Activated CD8-positive, alpha-beta memory T cell treated with anti-CD3 and anti-CD28 coated beads for 24 hours (primary cell): Measurements from ENCODE around the gene KRT84.
"Not testable (repeated sequence)": the region's sequence is repeated elsewhere in the genome, so short reads cannot be mapped to it uniquely, and the experiment has no call there.

Source experiments
- DNase-seq: peaks from one replicate; pipeline ENCODE4 v3.0.0-alpha.2; 2020

Gene KRT84

GRCh38 chr12:52410589-52411248 is 25.3 kb upstream of the KRT84 start:
- DNase-seq = not testable (repeated sequence)

DNA sequence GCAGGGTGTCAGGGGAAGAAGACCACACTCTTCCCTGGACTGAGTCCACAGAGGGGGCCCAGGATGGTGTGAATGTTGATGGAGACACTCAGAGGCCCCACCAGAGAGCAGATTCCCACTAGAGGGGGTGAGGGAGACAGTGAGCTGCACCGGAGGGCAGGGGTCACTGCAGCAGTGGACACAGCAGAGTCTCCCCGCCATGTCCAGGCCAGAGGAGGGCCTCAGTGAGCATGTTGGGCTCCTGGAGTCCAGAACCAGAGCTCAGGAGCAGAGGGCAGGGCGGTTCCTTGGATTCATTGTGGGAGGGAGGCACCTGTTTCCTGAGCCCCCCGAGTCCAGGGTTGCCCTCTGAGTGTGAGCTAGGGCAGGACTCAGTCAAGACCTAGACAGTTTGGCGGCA is 22.5 kb upstream of the KRT84 start:
- no peak for DNase-seq

GRCh38 chr12:52405922-52406385 is 20.5 kb upstream of the KRT84 start, which contains the start of gene KRT82:
Gene KRT82, minus strand, starts transcription at chr12:52406335. Its CDS starts 58 bp downstream, at chr12:52406277.
- no peak for DNase-seq

GRCh38 chr12:52404951-52405350 is 19.5 kb upstream of the KRT84 start:
- no peak for DNase-seq

GRCh38 chr12:52403561-52403960 is 18.1 kb upstream of the KRT84 start:
- no peak for DNase-seq

DNA sequence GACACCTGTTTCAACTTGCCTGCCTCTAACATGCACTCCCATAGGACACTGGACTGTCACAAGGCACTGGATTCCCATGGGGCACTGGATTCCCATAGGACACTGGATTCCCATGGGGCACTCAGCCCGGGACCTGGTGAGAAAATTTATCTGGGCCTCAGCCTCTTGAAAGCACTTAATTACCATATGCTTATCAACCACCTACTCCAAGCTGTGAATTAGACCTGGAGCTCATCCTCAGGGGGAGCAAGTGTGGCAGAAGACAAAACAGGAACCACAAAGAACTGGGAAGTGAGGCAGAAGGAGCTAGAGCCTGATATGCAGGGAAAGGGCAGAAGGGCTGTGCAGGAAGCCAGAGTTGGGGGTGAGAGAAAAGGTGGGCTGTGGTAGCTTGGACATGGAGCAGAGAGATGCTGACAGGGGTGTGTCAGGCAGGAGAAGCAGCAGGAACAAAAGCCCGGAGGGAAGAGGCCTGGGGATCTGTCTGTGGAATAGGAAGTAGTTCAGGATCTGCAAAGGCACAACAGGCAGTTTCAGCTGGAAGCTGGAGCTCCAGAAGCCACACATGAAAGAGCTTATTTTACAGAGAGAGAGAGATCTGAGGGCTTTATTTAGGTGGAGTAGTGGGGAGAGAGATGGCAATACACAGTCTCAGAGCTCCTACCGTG is 17.6 kb upstream of the KRT84 start:
- DNase-seq = no peak

- DNase-seq = no peak
Measured at GRCh38 chr12:52402377-52402776, 16.9 kb upstream of the KRT84 start.

DNA sequence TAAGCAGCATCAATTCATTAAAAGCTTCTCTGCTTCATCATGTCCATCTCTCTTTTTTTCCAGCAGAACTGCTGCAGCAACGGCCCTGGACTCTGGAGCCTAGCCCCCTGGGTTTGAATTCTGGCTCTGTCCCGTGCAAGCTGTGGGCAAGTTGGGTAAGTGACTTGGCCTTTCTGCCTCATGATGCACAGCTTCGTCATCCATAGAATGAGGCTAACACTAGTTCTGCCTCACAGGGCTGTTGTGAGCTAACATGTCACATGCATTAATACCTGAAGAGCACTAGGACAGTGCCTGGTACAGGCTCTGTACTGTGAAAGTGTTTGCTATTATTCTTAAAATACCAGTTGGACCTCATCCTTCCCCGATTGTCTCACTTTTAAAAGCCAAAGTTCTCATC is 16.5 kb upstream of the KRT84 start:
- DNase-seq = no peak

GRCh38 chr12:52401526-52401925 is 16.1 kb upstream of the KRT84 start:
- no peak for DNase-seq

DNA sequence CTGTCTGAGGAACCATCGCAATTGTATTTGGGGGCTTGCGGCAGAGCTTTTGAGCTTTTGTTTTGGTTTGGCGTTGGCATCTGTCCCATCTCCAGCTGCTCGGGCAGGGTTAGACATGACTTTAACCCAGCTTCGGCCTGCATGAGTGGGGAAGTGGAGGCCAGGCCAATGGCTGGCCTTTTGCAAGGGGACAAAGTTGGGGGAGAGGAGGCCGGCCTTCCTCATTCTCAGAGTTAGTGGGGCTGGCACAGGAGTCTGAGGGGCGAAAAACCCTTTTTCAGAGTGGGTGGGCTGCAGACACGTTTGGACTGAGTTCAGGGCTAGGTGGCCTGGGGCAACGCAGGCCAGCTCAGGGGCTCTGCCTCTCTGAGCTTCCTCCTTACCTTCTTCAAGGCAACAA is 15.5 kb upstream of the KRT84 start:
- no peak for DNase-seq

GRCh38 chr12:52399756-52400155 is 14.3 kb upstream of the KRT84 start:
- no peak for DNase-seq

DNA sequence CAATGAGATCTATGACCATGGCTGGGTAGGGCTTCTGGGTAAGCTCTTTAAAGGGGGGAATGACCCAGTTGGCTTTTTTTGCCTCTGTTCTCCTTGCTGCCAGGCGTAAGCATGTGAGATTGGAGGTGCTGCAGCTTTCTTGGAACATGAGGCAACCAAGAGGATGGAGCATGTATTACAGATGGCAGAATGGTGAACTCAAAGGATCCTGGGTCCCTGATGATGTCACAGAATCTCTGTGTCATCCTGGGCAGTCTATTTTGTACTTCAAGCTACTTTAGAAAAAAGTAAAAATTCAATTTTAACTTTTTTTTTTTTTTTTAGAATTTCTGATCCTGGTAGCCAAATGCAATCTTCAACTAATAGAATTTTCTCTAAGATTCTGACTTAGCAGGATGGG is 12.7 kb upstream of the KRT84 start:
- DNase-seq = no peak

DNA sequence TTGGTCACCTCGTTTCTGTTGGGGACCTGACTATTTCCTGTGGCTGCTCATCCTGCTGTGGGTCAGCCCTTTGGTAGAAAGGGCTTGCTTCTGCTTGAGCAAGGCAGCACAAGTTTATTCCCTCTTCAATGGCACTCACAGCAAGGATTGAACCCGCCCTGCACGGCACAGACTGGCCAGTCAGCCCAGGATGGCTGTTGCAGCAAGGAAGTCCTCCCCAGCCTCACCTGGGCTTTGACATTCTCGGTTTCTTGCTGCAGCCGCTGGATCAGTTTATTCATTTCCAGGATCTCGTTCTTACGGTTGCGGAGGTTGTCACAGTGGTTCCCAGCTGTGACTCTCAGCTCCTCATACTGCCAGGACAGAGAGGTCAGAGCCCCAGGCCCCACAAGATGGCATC is 11.2 kb upstream of the KRT84 start:
- no peak for DNase-seq

GRCh38 chr12:52395761-52396434 is 10.4 kb upstream of the KRT84 start:
- DNase-seq = no peak

DNA sequence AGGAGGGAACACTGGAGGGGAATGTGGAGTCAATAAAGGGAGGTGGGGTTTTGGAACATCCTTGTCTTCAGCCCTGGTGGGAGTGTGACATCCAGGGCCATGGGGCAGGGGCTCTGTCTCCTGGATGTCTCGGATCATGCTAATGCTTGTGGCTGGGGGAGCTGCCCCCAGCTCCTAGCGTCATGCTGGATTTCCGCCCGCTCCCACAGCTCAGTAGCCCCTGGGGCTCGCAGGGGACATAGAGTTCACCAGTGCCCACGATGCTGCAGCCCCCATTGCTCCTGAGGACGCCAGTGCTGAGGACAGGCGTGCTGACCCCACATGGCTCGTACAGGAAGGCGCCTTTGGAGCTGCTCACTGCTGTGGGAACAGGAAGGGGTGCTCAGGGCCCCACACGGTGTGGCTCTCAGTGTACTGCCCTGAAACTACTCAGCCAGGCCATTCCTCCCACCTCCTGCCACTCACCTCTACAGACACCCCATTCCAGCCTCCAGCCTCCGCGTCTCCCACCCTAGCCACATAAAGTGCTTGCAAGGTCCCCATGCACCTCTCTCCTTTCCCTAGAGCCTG is 9.5 kb upstream of the KRT84 start:
- DNase-seq = no peak

- no peak for DNase-seq
Measured at GRCh38 chr12:52392465-52393007, 7.1 kb upstream of the KRT84 start.

DNA sequence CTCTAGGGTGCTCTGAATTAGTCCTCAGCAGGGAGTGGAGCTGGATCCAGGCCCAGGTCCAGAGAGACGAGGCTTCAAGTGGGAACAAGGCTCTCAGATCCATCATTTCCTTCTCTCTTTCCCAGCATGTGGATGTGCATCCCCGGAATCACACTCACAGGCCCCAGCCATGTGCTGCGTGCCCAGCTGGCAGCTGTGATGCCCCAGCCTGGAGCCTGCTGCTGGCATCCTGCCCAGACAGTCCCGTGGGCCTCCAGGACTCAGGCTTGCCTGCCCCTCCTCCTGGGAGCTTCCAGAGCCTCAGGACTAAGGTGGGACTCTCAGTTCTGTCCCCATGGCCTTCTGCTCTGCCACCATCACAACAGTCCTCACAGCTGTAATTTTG is 6.2 kb upstream of the KRT84 start:
- DNase-seq = no peak

DNA sequence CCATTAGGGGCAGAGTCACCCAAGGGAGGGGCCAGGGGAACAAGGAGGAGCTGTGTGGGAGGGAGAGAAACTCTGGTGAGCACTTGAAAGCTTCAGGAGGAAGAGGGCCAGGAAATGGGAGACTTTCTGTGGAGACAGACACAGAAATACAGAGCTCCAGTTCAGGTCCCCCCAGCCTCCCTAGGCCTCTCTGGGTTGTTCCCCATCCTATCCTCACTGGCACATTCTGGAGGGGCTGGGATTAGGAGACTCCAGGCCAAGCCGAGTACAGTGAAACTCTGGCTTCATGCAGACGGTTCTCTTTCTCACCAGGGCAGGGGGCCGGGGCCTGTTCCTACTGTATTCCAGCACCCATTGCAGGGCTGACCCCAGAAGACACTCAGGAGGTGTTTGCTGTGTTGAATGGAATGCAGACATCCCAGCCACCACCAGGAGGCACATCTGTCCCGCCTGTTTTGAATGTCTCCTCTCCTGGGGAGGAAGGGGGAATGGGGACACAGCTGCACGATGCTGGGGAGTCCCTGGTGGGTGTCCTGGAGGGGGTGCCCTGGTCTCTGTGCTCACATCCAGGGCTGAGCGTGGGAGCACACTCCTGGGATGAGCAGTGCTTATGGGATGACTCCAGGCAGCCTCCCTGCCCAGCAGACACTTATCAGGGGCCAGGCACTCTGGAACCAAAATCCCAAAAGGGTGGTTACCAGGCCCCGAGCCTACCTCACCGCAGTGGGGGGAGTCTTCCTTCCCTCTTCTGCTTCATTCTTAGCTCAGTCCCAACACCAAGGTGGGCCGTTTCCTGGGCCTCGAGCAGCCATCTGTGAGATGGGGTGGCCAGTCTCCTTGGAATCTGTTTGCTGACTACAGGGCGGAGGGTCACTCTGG is 5.5 kb upstream of the KRT84 start:
- DNase-seq = no peak

DNA sequence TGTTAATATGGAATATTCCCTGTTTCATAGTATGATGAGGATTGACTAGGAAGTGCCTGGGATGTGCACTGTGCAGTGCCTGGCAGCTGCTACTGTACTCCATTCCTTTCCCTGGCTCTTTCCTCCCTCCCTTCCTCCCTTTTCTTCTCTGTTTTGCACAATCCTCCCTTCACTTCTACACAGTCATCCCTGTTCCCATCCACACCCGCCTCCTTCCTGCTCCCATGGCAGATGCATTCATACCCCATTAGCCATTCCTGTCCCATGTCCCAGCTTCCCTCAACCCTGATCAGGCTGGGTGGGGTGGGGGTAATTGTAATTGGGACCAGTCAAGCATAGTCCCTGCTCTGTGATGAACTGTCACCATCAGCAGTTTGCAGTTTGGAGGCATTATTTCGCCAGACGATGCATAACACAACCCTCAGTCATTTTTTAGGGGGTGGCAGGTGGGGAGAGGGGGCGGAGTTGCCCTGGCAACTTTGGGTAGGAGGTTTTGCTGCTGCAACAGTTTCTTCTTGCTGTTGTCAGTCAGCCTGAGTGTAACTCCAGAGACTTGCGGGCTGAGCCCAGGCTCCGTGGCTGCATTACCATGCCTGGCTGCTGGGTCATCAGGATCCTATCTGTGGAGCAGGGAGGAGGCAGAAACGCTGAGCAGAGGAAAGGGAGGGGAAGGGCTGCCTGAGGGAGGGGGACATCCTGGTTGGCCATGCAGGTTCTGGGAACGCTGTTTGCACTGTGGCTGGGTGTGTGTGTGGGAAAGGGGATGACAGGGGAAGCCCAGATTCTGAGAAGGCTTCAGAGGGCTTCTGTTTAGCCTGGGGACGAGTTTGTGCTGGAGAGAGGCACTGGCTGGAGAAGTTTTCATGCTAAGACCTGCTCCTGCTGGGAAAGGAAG is 4.1 kb upstream of the KRT84 start:
- DNase-seq = no peak

DNA sequence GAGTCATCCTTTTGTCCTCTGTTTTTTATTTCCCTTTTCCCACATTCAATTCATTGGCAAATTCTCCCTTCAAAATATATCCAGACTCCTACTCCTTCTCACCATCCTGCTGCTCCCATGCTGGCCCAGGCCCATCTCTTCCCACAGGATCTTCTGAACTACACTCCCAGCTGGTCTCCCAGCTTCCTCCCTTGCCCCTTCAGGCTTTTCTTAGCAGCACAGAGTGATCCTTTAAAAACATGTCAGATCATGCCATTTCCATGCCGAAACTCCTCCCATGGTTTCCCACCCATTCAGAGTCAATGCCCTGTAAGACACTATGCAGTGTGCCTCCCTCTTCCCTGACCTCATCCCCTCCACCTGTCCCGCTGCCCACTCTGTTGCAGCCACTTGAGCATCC is 2.4 kb upstream of the KRT84 start:
- no peak for DNase-seq

GRCh38 chr12:52383331-52383730 is 2.1 kb downstream of the KRT84 start:
- DNase-seq = no peak
